Natural killer cell (primary cell): ENCODE data around the gene GMPR2. TPM values are rescaled to one million over a fixed set of nuclear protein-coding genes. Genes with fewer than 3 reads are reported as not detected.

ENCODE experiments used
- ATAC-seq, 3 donors: fragments of 150-1000 bp in 2 of 3; fragments of 200-7000 bp in 1 of 3; cut with Tn5 transposase; 1 replicate in 1 of 3; 2 replicates in 2 of 3; pipeline ENCODE4 v1.10.0; 2021; ENCODE audit warnings: mild to moderate bottlenecking in 2 of 3, moderate library complexity in 2 of 3
- DNase-seq, 2 donors: peaks; one replicate each; pipeline versions ENCODE4 v3.0.0 to v3.0.0-alpha.2; 2013 to 2021; ENCODE audit warnings: mixed read lengths in 1 of 2
- H3K27ac ChIP-seq: one replicate; pipeline ENCODE4 v1.5.1; 2013; ENCODE audit warnings: mild to moderate bottlenecking, low read length
- H3K27me3 ChIP-seq: one replicate; pipeline ENCODE4 v1.6.1; 2013; ENCODE audit warnings: low read length; ENCODE audit not compliant: control insufficient read depth, insufficient read depth
- H3K36me3 ChIP-seq: one replicate; pipeline ENCODE4 v1.6.1; 2013; ENCODE audit warnings: low read length; ENCODE audit not compliant: control insufficient read depth, insufficient read depth
- H3K4me1 ChIP-seq: one replicate; pipeline ENCODE4 v1.6.1; 2013; ENCODE audit warnings: low read length; ENCODE audit not compliant: control insufficient read depth, insufficient read depth
- H3K4me3 ChIP-seq: one replicate; pipeline ENCODE4 v1.5.1; 2013; ENCODE audit warnings: low read length
- H3K9me3 ChIP-seq: one replicate; pipeline ENCODE4 v1.6.1; 2013; ENCODE audit warnings: low read length; ENCODE audit not compliant: control insufficient read depth, insufficient read depth
- H3K27ac Mint-ChIP-seq, 2 donors: one replicate each; pipeline ENCODE4 v1.8.0; 2022; ENCODE audit warnings: mild to moderate bottlenecking in 2 of 2, mixed read lengths in 2 of 2, moderate library complexity in 1 of 2
- H3K27me3 Mint-ChIP-seq, 2 donors: one replicate each; pipeline ENCODE4 v1.8.0; 2022; ENCODE audit warnings: low read depth in 2 of 2, mixed read lengths in 2 of 2
- H3K36me3 Mint-ChIP-seq: one replicate; pipeline ENCODE4 v1.8.0; 2022; ENCODE audit warnings: mixed read lengths
- H3K4me1 Mint-ChIP-seq, 2 donors: one replicate each; pipeline ENCODE4 v1.8.0; 2022; ENCODE audit warnings: mixed read lengths in 2 of 2
- H3K4me3 Mint-ChIP-seq: one replicate; pipeline ENCODE4 v1.8.0; 2022; ENCODE audit warnings: mild to moderate bottlenecking, moderate library complexity, mixed read lengths
- H3K9me3 Mint-ChIP-seq, 2 donors: one replicate each; pipeline ENCODE4 v1.8.0; 2022; ENCODE audit warnings: mixed read lengths in 2 of 2
- CTCF ChIP-seq: fragments of 200-600 bp; IDR thresholded peaks from one replicate; pipeline ENCODE4 v1.8.0; 2022; ENCODE audit warnings: antibody characterized with exemption
- WGBS: methylation state at CpG from one replicate; pipeline ENCODE4 v1.1.7; 2013; ENCODE audit warnings: missing lambda C conversion rate; ENCODE audit not compliant: insufficient coverage; 5-methylcytosine and 5-hydroxymethylcytosine counted together
- intact Hi-C: fragments of 100-400 bp; cut with micrococcal nuclease; formaldehyde crosslinking; loops from one replicate; pipeline ENCODE4 v1.14.2; 2022
- total RNA-seq, 4 donors: library from RNA; stranded (reverse); fragments of 120-200 nt in 1 of 4; gene quantifications; one replicate each; pipeline versions ENCODE4 v1.2.3 to v1.2.4, GENCODE V29; 2013 to 2022

GMPR2 gene
- total RNA-seq, 3 donors from 2014 or later (not counting 1 experiment from before 2014, with no cell fraction given), result 46.5 to 63.3 (median 53.3) TPM

GRCh38 chr14:24188251-24189058 lies 44.3 kb upstream of the GMPR2 start, which contains the start of gene IPO4:
TSS of gene IPO4 (minus strand) at chr14:24188816. CDS start at chr14:24188787, 29 bp downstream.
- ATAC-seq (peak; percentile 92 to 97 (median 93)), DNase-seq (peak; percentile 87 to 98)
- Histone ChIP-seq H3K36me3 (peaks cover 38% of the 10 kb centered on the region), H3K9me3 (no peaks in the 10 kb centered on the region), H3K27ac (peak within 1 kb of the TSS; percentile 68), H3K4me1 (peaks cover 23% of the 10 kb centered on the region), H3K4me3 (peak within 1 kb of the TSS; percentile 56), H3K27me3 (no peaks in the 10 kb centered on the region)
- Mint-ChIP-seq H3K9me3 (no peaks in the 10 kb centered on the region), H3K36me3 (no peaks in the 10 kb centered on the region), H3K4me1 (peaks cover 26 to 34% of the 10 kb centered on the region in 2 donors), H3K27ac (peak within 1 kb of the TSS; percentile 83 to 97), H3K27me3 (no peaks in the 10 kb centered on the region), H3K4me3 (peak within 1 kb of the TSS; percentile 85)
- WGBS, result under 1% methylated on average over 65 of the region's 65 CpGs
- TF ChIP-seq CTCF, result no peak
- intact Hi-C loops, result loop anchor here (1.0 to 2.0 kb wide), 4 partner anchors 25 to 110 kb away; partner anchors contain the start of genes CHMP4A, DCAF11, DHRS1 and NOP9

GRCh38 chr14:24189059-24189375 lies 43.7 kb upstream of the GMPR2 start:
- Histone ChIP-seq H3K4me1 (peaks cover 23% of the 10 kb centered on the region), H3K27me3 (no peaks in the 10 kb centered on the region), H3K9me3 (no peaks in the 10 kb centered on the region), H3K4me3 (no peak overlapping the region), H3K36me3 (peaks cover 36% of the 10 kb centered on the region), H3K27ac (peak overlapping the region; percentile 68)
- Mint-ChIP-seq H3K4me3 (peak overlapping the region; percentile 85), H3K4me1 (peaks cover 28 to 36% of the 10 kb centered on the region in 2 donors), H3K27me3 (no peaks in the 10 kb centered on the region), H3K36me3 (no peaks in the 10 kb centered on the region), H3K27ac (peak overlapping the region; percentile 83 to 97), H3K9me3 (no peaks in the 10 kb centered on the region)
- ATAC-seq (no peak), DNase-seq (no peak)
- 0% methylated on average over 1 of the region's 3 CpGs for WGBS
- no peak for TF ChIP-seq CTCF
- intact Hi-C loops, result loop anchor here (2.0 kb wide), 3 partner anchors 42 to 110 kb away; partner anchors contain the start of genes DCAF11, DHRS1, NOP9 and NRL

GRCh38 chr14:24189460-24189859 lies 43.3 kb upstream of the GMPR2 start:
- H3K36me3 Mint-ChIP-seq, result no peaks in the 10 kb centered on the region
- ATAC-seq (no peak), DNase-seq (no peak)
- H3K36me3 ChIP-seq, result peaks cover 32% of the 10 kb centered on the region
- TF ChIP-seq CTCF, result no peak
- no peak overlapping the region for H3K4me3 Mint-ChIP-seq
- H3K4me1 Mint-ChIP-seq, result peaks cover 33 to 41% of the 10 kb centered on the region in 2 donors
- no peaks in the 10 kb centered on the region for H3K27me3 Mint-ChIP-seq
- WGBS, result 94% methylated on average over 9 of the region's 9 CpGs
- peak overlapping the region; percentile 68 for H3K27ac ChIP-seq
- H3K9me3 Mint-ChIP-seq, result no peaks in the 10 kb centered on the region
- H3K27me3 ChIP-seq, result no peaks in the 10 kb centered on the region
- H3K9me3 ChIP-seq, result no peaks in the 10 kb centered on the region
- intact Hi-C loops, result loop anchor here (2.0 kb wide), 3 partner anchors 43 to 109 kb away; partner anchors contain the start of genes DCAF11, DHRS1, NOP9 and NRL
- H3K27ac Mint-ChIP-seq, result peak overlapping the region; percentile 83 to 97
- peaks cover 24% of the 10 kb centered on the region for H3K4me1 ChIP-seq
- no peak overlapping the region for H3K4me3 ChIP-seq
